ENCODE results near the gene CHST11.

GRCh38 chr12:104533134-104533533, 76.4 kb downstream of the CHST11 start:
- TF ChIP-seq POLR2A (IDR thresholded peaks at IDR 0.05) = no peak
- TF ChIP-seq CTCF (IDR thresholded peaks at IDR 0.05) = no peak
- TF ChIP-seq POLR2AphosphoS5 (IDR thresholded peaks at IDR 0.05) = no peak
- no peak for TF ChIP-seq EP300 (IDR thresholded peaks at IDR 0.05)

Data from sigmoid colon (tissue), 4 donors.